Renal cortex interstitium (tissue), 11 donors: ENCODE measurements around the gene DNMT3B. TPM values are rescaled to one million over a fixed set of nuclear protein-coding genes. Genes with fewer than 3 reads are reported as not detected.
"Not testable (repeated sequence)": the region's sequence is repeated elsewhere in the genome, so short reads cannot be mapped to it uniquely, and the experiment has no call there.

Experiments used
- DNase-seq, 11 donors: peaks; one replicate each; pipeline ENCODE4 v3.0.0-alpha.2; 2013; ENCODE audit warnings: low read depth in 9 of 11, low spot score in 4 of 11; ENCODE audit errors: extremely low read depth in 1 of 11
- polyA plus RNA-seq, 3 donors: library from polyadenylated mRNA; unstranded; fragments of 120-200 nt; gene quantifications; one replicate each; pipeline ENCODE4 v1.2.1, GENCODE V29; 2013; ENCODE audit not compliant: insufficient read length in 3 of 3

DNMT3B gene
- polyA plus RNA-seq, 3 donors = 7.6 to 8.1 (median 8.0) TPM

- DNase-seq = no peak
Measured at GRCh38 chr20:32752458-32753250, 9.5 kb upstream of the DNMT3B start.

GRCh38 chr20:32753731-32754130 is 8.5 kb upstream of the DNMT3B start:
- no peak for DNase-seq

GRCh38 chr20:32756156-32756555 is 6.0 kb upstream of the DNMT3B start:
- no peak for DNase-seq

GRCh38 chr20:32761417-32761830 is 761 bp upstream of the DNMT3B start:
- DNase-seq = no peak

- no peak for DNase-seq
Measured at GRCh38 chr20:32762754-32763201, 593 bp downstream of the DNMT3B start.

- no peak for DNase-seq
Measured at GRCh38 chr20:32763202-32764004, 1.2 kb downstream of the DNMT3B start.

- no peak for DNase-seq
Measured at GRCh38 chr20:32764005-32764960, 2.1 kb downstream of the DNMT3B start.

- not testable (repeated sequence) for DNase-seq
Measured at GRCh38 chr20:32765230-32765875, 3.2 kb downstream of the DNMT3B start.

GRCh38 chr20:32767418-32768198 is 5.4 kb downstream of the DNMT3B start:
- no peak for DNase-seq

GRCh38 chr20:32772046-32772445 is 9.9 kb downstream of the DNMT3B start:
- DNase-seq = no peak

GRCh38 chr20:32773223-32773622 is 11.0 kb downstream of the DNMT3B start:
- no peak for DNase-seq

- DNase-seq = no peak
Measured at GRCh38 chr20:32773855-32774254, 11.7 kb downstream of the DNMT3B start.

- DNase-seq = no peak
Measured at GRCh38 chr20:32775336-32775991, 13.3 kb downstream of the DNMT3B start.

- DNase-seq = no peak
Measured at GRCh38 chr20:32777177-32777956, 15.2 kb downstream of the DNMT3B start.

- peak in 1 of 11 donors; percentile 18 for DNase-seq
Measured at GRCh38 chr20:32779500-32780211, 17.5 kb downstream of the DNMT3B start.

GRCh38 chr20:32780278-32780677 is 18.1 kb downstream of the DNMT3B start:
- DNase-seq = no peak
